ENCODE data around the gene P2RX3. TPM values are rescaled to one million over a fixed set of nuclear protein-coding genes. Genes with fewer than 3 reads are reported as not detected.

P2RX3 gene
- total RNA-seq, 2 experiments from 2014 or later, result not detected

DNA sequence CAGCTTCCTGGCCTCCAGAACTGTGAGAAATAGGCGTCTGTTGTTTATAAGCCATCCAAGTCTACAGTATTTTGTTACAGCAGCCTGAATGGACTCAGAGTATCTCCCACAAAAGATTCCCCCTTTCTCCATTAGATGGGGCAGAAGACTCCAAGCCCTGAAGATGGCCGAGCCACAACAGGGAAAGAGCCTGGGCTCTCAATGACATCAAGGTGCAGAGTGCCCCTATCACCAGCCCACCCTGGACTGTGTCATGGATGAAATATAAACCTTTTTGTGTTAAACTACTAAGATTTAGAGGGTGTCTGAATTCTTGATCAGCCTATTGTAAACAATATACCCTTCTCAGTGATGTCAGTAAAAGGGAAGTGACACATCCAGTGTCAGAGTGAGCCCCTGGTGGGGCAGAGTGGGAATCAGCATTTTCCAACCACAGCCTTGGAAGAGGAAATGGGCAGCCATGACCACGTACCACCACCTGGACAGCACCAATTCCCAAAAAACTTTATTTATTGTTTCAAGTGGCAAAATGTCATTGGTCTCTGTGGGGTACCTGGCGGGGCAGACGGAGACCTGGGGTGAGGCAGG is 38.9 kb upstream of the P2RX3 start:
- Mint-ChIP-seq H3K9me3 (no peaks in the 10 kb centered on the region), H3K4me1 (ENCODE audit: low read depth) (no peaks in the 10 kb centered on the region), H3K27me3 (no peaks in the 10 kb centered on the region), H3K4me3 (no peak overlapping the region), H3K27ac (no peak overlapping the region), H3K36me3 (ENCODE audit: low read depth) (peaks cover 67% of the 10 kb centered on the region)
- Histone ChIP-seq H3K36me3 (ENCODE audit: insufficient read depth, low read length) (peaks cover 16% of the 10 kb centered on the region), H3K4me1 (ENCODE audit: insufficient read depth, low read length) (no peaks in the 10 kb centered on the region), H3K9me3 (ENCODE audit: control insufficient read depth in 1 of 2, insufficient read depth in 1 of 2, low read length in 2 of 2) (peaks cover 9 to 45% of the 10 kb centered on the region in 2 experiments), H3K27ac (ENCODE audit: low read depth in 1 of 2, low read length in 2 of 2) (no peak overlapping the region), H3K27me3 (ENCODE audit: control insufficient read depth in 1 of 2, insufficient read depth in 2 of 2, low read length in 2 of 2) (no peaks in the 10 kb centered on the region), H3K4me3 (ENCODE audit: low read length) (no peak overlapping the region)
- TF ChIP-seq, protein P1, sequence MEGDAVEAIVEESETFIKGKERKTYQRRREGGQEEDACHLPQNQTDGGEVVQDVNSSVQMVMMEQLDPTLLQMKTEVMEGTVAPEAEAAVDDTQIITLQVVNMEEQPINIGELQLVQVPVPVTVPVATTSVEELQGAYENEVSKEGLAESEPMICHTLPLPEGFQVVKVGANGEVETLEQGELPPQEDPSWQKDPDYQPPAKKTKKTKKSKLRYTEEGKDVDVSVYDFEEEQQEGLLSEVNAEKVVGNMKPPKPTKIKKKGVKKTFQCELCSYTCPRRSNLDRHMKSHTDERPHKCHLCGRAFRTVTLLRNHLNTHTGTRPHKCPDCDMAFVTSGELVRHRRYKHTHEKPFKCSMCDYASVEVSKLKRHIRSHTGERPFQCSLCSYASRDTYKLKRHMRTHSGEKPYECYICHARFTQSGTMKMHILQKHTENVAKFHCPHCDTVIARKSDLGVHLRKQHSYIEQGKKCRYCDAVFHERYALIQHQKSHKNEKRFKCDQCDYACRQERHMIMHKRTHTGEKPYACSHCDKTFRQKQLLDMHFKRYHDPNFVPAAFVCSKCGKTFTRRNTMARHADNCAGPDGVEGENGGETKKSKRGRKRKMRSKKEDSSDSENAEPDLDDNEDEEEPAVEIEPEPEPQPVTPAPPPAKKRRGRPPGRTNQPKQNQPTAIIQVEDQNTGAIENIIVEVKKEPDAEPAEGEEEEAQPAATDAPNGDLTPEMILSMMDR (IDR thresholded peaks at IDR 0.05), result no peak
- CTCF ChIA-PET, result no interaction called here
- ATAC-seq (ENCODE audit: poor library complexity), result no peak
- intact Hi-C loops (cut with DNase I, micrococcal nuclease), result no loop called here
- POLR2A ChIA-PET, result no interaction called here
- DNase-seq, result no peak

DNA sequence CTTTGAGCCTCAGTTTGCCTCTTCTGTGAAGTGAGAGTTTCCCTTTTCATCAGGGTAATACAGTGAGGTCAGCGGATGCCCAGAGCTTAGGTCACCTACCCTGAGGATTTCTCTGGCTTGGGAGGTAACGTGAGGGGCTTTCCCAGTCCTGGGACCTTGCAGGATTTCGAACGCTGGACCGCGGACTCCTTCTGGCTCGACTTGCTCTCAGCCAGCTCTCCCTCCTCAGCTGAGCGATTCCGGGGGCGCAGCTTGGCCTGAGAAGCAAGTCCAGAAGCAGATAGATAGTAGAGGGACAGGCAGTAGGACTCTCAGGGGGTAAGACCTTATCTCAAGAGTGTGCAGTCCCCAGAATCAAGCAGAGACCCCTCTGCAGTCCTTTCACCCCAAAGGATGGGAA is 37.4 kb upstream of the P2RX3 start:
- Histone ChIP-seq H3K9me3 (ENCODE audit: control insufficient read depth in 1 of 2, insufficient read depth in 1 of 2, low read length in 2 of 2) (peaks cover 9 to 42% of the 10 kb centered on the region in 2 experiments), H3K4me1 (ENCODE audit: insufficient read depth, low read length) (no peaks in the 10 kb centered on the region), H3K27ac (ENCODE audit: low read depth in 1 of 2, low read length in 2 of 2) (no peak overlapping the region), H3K36me3 (ENCODE audit: insufficient read depth, low read length) (peaks cover 16% of the 10 kb centered on the region), H3K4me3 (ENCODE audit: low read length) (no peak overlapping the region), H3K27me3 (ENCODE audit: control insufficient read depth in 1 of 2, insufficient read depth in 2 of 2, low read length in 2 of 2) (no peaks in the 10 kb centered on the region)
- Mint-ChIP-seq H3K4me1 (ENCODE audit: low read depth) (no peaks in the 10 kb centered on the region), H3K27me3 (no peaks in the 10 kb centered on the region), H3K9me3 (no peaks in the 10 kb centered on the region), H3K36me3 (ENCODE audit: low read depth) (peaks cover 67% of the 10 kb centered on the region), H3K4me3 (no peak overlapping the region), H3K27ac (no peak overlapping the region)
- TF ChIP-seq, protein P1 (IDR thresholded peaks at IDR 0.05), result no peak
- intact Hi-C loops (cut with DNase I, micrococcal nuclease), result no loop called here
- POLR2A ChIA-PET, result no interaction called here
- no peak for DNase-seq
- CTCF ChIA-PET, result no interaction called here
- no peak for ATAC-seq (ENCODE audit: poor library complexity)

DNA sequence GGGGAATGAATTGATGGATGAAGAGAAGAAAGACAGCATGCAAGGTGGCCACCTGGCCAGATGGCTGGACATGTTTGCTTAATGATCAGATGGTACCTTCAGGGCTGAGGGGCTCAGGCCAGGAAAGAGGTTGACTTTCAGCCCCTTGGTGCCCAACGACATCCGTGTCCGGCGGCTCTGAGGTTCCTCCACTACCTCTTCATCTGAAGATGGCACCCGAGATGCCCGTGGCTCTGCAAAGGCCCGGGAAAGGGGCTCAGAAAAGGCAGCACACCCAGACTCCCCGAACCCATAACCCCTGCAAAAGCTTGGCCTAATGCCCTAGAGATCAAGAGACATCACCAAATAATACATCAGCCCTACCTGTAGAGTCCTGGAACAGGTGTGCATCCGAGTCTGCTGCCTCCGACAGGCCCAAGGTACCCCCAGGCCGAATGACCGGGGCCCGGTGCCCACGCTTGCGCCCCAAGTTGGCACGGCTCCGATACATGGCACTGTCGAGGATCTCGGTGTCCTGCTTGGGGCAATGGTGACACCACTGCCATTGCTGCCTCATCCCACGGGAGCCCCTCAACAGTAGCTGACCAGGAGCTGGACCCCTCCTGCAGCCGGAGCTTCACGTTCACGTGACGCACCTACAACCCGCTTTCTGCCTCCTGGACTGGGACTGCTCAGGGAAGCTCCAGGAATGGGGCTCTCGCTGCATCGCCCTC is 36.3 kb upstream of the P2RX3 start:
- POLR2A ChIA-PET, result no interaction called here
- no peaks in the 10 kb centered on the region for H3K4me1 Mint-ChIP-seq (ENCODE audit: low read depth)

More for the DNA sequence above, 36.3 kb upstream of the P2RX3 start:
- intact Hi-C loops (cut with DNase I, micrococcal nuclease), result no loop called here
- CTCF ChIA-PET, result no interaction called here
- Histone ChIP-seq H3K9me3 (ENCODE audit: control insufficient read depth in 1 of 2, insufficient read depth in 1 of 2, low read length in 2 of 2) (peaks cover 9 to 42% of the 10 kb centered on the region in 2 experiments), H3K27ac (ENCODE audit: low read depth in 1 of 2, low read length in 2 of 2) (no peak overlapping the region), H3K36me3 (ENCODE audit: insufficient read depth, low read length) (peaks cover 16% of the 10 kb centered on the region), H3K4me1 (ENCODE audit: insufficient read depth, low read length) (no peaks in the 10 kb centered on the region), H3K27me3 (ENCODE audit: control insufficient read depth in 1 of 2, insufficient read depth in 2 of 2, low read length in 2 of 2) (no peaks in the 10 kb centered on the region), H3K4me3 (ENCODE audit: low read length) (no peak overlapping the region)
- DNase-seq (no peak), ATAC-seq (ENCODE audit: poor library complexity) (no peak)
- TF ChIP-seq, protein P1 (IDR thresholded peaks at IDR 0.05), result no peak
- Mint-ChIP-seq H3K36me3 (ENCODE audit: low read depth) (peaks cover 65% of the 10 kb centered on the region), H3K4me3 (no peak overlapping the region), H3K9me3 (no peaks in the 10 kb centered on the region), H3K27ac (no peak overlapping the region), H3K27me3 (no peaks in the 10 kb centered on the region)
